CD4-positive, alpha-beta T cell treated with Interferon gamma for 1 hour (primary cell): Measurements from ENCODE around the gene DOCK1.

Source experiments
- DNase-seq: peaks from one replicate; pipeline ENCODE4 v3.0.0-alpha.2; 2020

Gene DOCK1

GRCh38 chr10:127376071-127376470, 470.8 kb downstream of the DOCK1 start:
- DNase-seq: no peak

GRCh38 chr10:127378628-127379027, 473.4 kb downstream of the DOCK1 start:
- DNase-seq: no peak

GRCh38 chr10:127384532-127384931, 479.3 kb downstream of the DOCK1 start:
- DNase-seq: no peak

GRCh38 chr10:127385066-127385465, 479.8 kb downstream of the DOCK1 start:
- DNase-seq: no peak

- DNase-seq: no peak
Measured at GRCh38 chr10:127386606-127387327, 481.5 kb downstream of the DOCK1 start.

GRCh38 chr10:127391875-127392274, 486.6 kb downstream of the DOCK1 start:
- no peak for DNase-seq

- DNase-seq: no peak
Measured at GRCh38 chr10:127392351-127393235, 487.4 kb downstream of the DOCK1 start.

- DNase-seq: no peak
Measured at GRCh38 chr10:127398140-127398970, 493.1 kb downstream of the DOCK1 start.

GRCh38 chr10:127398971-127399365, 493.7 kb downstream of the DOCK1 start:
- DNase-seq: no peak

GRCh38 chr10:127399668-127400067, 494.4 kb downstream of the DOCK1 start:
- no peak for DNase-seq

GRCh38 chr10:127400216-127400615, 495.0 kb downstream of the DOCK1 start:
- DNase-seq: no peak

- DNase-seq: no peak
Measured at GRCh38 chr10:127402596-127403409, 497.6 kb downstream of the DOCK1 start.

- DNase-seq: no peak
Measured at GRCh38 chr10:127405221-127405620, 500.0 kb downstream of the DOCK1 start.

GRCh38 chr10:127406018-127406550, 500.9 kb downstream of the DOCK1 start:
- DNase-seq: no peak

- DNase-seq: no peak
Measured at GRCh38 chr10:127407551-127407950, 502.3 kb downstream of the DOCK1 start.

- no peak for DNase-seq
Measured at GRCh38 chr10:127408112-127408710, 503.0 kb downstream of the DOCK1 start.

- no peak for DNase-seq
Measured at GRCh38 chr10:127408733-127409132, 503.5 kb downstream of the DOCK1 start.

- DNase-seq: no peak
Measured at GRCh38 chr10:127410030-127410429, 504.8 kb downstream of the DOCK1 start.

- no peak for DNase-seq
Measured at GRCh38 chr10:127411062-127411461, 505.8 kb downstream of the DOCK1 start.

GRCh38 chr10:127413326-127413725, 508.1 kb downstream of the DOCK1 start:
- no peak for DNase-seq

- no peak for DNase-seq
Measured at GRCh38 chr10:127414024-127414423, 508.8 kb downstream of the DOCK1 start.

GRCh38 chr10:127415116-127415515, 509.9 kb downstream of the DOCK1 start:
- no peak for DNase-seq
